GM19238 (cell line): Measurements from ENCODE around the gene C21orf58.
"Not testable (repeated sequence)": the region's sequence is repeated elsewhere in the genome, so short reads cannot be mapped to it uniquely, and the experiment has no call there.

Experiments used
- DNase-seq: peaks from one replicate; pipeline ENCODE4 v3.0.0; 2011; ENCODE audit warnings: low spot score; ENCODE audit not compliant: insufficient read length

Gene C21orf58

GRCh38 chr21:46323710-46324389, at the start of gene C21orf58, which contains the start of gene PCNT:
Gene C21orf58 (minus strand): TSS chr21:46323870. CDS start chr21:46322738, 1,132 bp downstream.
Gene PCNT (plus strand): TSS chr21:46324156. CDS start chr21:46324229, 73 bp downstream.
- peak; percentile 98 for DNase-seq

GRCh38 chr21:46372947-46373346, 49.3 kb upstream of the C21orf58 start:
- DNase-seq = not testable (repeated sequence)

DNA sequence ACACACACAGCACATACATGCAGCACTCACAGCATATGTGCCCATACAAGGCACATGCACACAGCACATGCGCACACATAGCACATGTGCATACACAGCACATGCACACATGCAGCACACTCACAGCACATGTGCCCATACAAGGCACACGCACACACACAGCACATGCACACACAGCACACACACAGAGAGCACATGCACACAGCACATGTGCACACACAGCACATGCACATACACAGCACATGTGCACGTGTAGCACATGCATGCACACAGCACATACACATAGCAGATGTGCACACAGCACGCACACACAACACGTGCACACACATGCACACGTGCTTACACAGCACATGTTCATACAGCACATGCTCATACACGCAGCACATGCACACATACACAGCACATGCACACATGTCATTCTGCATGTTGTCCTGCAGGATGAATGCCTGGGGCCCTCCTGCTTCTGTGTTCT, 48.4 kb upstream of the C21orf58 start:
- DNase-seq = no peak

DNA sequence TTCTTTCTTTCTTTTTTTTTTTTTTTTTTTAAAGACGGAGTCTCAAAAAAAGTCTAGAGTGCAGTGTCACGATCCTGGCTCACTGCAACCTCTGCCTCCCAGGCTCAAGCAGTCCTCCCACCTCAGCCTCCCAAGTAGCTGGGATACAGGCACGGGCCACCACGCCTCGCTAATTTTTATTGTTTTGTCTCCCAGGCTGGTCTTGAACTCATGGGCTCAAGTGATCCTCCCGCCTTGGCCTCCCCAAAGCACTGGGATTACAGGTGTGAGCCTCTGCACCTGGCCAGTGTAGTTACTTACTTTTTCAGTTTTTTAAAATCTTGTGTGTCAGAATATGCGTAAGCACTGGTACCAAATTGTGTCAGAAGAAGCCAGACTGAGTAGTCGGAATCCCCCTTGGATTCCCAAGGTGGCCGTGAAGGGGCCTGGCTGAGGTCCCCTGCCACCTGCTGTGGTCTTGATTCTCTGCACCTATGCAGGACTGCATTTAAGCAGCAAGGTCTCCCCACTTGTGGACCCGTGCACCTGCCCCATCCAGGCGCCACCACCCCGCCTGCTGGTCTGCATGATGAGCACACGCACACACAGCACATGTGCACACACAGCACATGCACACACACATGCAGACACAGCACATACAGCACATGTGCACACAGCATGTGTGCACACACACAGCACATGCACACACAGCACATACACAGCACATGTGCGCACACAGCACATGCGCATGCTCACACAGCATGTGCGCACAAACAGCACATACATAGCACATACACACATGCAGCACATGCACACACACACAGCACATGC, 47.7 kb upstream of the C21orf58 start:
- DNase-seq = no peak

GRCh38 chr21:46369520-46370235, 46.0 kb upstream of the C21orf58 start:
- DNase-seq = peak; percentile 47

GRCh38 chr21:46368533-46369285, 45.0 kb upstream of the C21orf58 start:
- peak; percentile 55 for DNase-seq

GRCh38 chr21:46366966-46367365, 43.3 kb upstream of the C21orf58 start:
- DNase-seq = no peak

GRCh38 chr21:46366561-46366960, 42.9 kb upstream of the C21orf58 start:
- no peak for DNase-seq

DNA sequence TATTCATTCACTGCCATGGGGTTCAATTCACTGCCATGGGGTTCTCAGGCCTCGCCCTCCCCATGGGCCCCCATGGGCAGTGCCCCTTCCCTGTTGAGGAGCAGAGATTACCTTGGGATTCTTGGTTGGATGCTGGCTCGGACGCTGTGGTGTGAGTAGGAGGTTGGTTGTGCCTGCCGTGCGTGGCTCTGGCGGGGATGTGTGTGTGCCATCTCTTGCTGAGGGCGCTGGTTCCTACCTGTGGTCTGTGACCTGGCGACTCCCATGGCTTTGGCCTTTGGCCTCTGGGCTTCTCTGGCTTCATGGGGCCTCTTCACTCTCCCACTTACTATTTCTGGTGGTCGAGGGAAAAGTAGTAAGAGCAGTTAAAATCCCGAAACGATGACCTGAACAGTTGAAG, 42.4 kb upstream of the C21orf58 start:
- no peak for DNase-seq

DNA sequence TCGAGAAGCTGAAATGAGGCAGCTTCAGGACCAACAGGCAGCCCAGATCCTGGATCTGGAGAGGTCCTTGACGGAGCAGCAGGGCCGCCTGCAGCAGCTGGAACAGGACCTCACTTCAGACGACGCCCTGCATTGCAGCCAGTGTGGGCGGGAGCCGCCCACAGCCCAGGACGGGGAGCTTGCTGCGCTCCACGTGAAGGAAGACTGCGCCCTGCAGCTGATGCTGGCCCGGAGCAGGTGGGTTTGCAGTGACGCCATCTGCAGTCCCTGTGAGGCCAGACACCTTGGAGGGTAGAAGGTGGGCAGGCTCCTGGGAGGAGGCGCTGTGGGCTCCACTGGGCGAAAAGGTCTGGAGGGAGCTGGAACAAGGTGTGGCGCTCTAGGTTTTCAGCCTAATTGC, 40.0 kb upstream of the C21orf58 start:
- DNase-seq = no peak

GRCh38 chr21:46362946-46363345, 39.3 kb upstream of the C21orf58 start:
- no peak for DNase-seq

- no peak for DNase-seq
Measured at GRCh38 chr21:46361935-46362334, 38.3 kb upstream of the C21orf58 start.

GRCh38 chr21:46361176-46361575, 37.5 kb upstream of the C21orf58 start:
- no peak for DNase-seq

GRCh38 chr21:46357684-46358425, 34.2 kb upstream of the C21orf58 start:
- no peak for DNase-seq

DNA sequence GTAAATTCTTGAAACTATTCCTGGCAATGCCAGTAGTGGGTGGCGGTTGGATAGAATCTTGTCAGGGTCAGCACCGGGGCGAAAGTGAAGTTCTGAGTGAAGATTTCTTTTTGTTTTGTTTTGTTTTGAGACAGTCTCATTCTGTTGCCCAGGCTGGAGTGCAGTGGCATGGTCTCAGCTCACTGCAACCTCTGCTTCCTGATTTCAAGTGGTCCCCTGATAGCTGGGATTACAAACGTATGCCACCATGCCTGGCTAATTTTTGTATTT, 33.6 kb upstream of the C21orf58 start:
- no peak for DNase-seq

DNA sequence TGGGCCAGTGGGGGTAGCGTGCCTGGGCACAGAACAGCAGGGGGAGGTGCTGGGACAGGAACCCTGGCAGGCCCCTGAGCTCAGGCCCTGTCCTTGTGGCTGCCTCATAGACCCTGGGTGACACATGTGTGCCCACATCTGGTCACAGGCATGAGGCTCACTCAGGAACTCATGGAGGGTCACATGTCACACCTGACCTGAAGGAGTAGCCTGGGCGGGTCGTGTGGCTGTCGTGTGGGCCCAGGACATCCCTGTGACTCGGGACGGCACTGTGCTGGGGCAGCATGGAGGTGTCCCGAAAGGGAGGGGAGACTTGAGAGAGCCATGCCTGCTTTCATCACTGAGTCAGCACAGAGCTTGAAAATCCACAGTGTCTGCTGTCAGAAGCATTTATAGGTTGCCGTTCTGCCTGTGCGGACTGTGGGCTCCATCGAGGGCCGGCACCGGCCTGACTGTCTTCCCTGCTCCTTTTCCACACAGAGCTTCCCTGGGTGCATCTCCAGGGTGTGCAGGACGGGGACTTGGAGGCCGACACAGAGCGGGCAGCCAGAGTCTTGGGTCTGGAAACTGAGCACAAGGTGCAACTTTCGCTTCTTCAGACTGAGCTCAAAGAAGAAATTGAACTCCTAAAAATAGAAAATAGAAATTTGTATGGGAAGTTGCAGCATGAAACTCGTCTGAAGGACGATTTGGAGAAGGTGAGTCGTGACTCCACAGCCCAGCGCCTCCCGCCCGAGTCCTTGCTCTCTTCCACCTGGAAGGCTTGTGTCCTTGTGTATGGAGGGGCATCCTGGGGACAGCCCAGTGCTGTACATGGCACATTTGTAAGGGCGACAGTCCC, 33.0 kb upstream of the C21orf58 start:
- DNase-seq = no peak

DNA sequence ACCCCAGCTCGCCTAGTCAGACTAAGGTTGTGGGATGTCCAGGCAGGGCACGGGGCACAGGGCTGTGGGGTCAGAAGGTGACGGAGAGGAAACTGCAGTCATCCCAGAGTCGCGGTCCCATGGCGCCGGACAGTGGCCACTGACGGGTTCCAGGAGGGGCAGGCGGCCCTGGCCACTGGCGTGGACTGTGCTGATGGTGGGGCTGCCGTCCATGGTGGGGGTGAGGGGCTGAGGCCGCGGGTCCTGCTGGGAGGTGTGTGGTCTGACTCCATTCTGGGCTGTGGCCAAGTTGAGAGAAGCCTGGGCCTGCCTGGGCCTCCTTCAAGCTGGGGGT, 32.3 kb upstream of the C21orf58 start:
- no peak for DNase-seq

DNA sequence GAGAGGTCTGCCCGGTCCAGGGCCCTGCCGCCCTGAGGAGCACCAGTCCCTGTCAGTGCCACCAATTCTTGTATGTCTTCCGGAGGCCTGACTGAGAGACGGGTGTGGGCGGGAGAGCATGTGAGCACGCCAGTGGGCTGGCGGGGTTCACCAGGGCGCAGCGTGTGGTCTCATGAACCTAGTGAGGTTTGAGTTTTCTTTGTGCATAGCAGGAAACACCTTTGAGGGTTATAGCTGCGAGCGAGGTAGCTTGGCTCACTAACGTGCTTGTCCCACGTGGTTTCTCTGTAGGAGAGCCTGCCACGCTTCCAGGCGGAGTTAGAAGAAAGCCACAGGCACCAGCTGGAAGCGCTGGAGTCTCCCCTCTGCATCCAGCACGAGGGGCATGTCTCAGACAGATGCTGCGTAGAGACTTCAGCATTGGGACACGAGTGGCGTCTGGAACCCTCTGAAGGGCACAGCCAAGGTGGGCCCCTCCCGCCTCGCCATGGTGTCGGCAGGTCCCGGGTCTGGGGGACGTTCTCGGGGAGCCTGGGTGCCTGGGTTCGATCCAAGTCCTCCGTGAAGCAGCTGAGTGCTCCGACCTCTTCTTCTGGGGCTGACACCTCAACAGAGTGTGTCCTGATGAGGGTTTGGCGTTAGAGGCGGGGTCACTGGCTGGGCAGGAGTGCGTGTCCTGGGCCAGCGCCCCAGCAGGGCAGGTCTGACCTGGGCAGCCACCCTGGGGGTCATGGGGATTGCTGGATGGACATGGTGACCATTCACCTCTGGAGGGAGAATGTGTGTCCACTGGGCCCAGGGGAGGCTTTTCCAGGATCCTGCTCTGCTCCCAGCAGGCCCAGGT, 31.7 kb upstream of the C21orf58 start:
- no peak for DNase-seq

- DNase-seq = no peak
Measured at GRCh38 chr21:46354518-46354917, 30.8 kb upstream of the C21orf58 start.
